Fibroblast of skin of back (primary cell): ENCODE measurements around the gene TMEM106A. TPM values are rescaled to one million over a fixed set of nuclear protein-coding genes. Genes with fewer than 3 reads are reported as not detected.
"Not testable (repeated sequence)": the region's sequence is repeated elsewhere in the genome, so short reads cannot be mapped to it uniquely, and the experiment has no call there.

Experiments
- DNase-seq: peaks from one replicate; pipeline ENCODE4 v3.0.0-alpha.2; 2013
- polyA plus RNA-seq, 2 experiments: library from polyadenylated mRNA; unstranded; fragments of 120-200 nt; gene quantifications; one replicate each; pipeline ENCODE4 v1.2.1, GENCODE V29; 2013; ENCODE audit not compliant: insufficient read length in 2 of 2

Gene TMEM106A, protein sequence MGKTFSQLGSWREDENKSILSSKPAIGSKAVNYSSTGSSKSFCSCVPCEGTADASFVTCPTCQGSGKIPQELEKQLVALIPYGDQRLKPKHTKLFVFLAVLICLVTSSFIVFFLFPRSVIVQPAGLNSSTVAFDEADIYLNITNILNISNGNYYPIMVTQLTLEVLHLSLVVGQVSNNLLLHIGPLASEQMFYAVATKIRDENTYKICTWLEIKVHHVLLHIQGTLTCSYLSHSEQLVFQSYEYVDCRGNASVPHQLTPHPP
- 5.3 TPM for polyA plus RNA-seq (2013, experiment 1 of 2; ENCODE audit: insufficient read length)
- 6.4 TPM for polyA plus RNA-seq (2013, experiment 2 of 2; ENCODE audit: insufficient read length)

DNA sequence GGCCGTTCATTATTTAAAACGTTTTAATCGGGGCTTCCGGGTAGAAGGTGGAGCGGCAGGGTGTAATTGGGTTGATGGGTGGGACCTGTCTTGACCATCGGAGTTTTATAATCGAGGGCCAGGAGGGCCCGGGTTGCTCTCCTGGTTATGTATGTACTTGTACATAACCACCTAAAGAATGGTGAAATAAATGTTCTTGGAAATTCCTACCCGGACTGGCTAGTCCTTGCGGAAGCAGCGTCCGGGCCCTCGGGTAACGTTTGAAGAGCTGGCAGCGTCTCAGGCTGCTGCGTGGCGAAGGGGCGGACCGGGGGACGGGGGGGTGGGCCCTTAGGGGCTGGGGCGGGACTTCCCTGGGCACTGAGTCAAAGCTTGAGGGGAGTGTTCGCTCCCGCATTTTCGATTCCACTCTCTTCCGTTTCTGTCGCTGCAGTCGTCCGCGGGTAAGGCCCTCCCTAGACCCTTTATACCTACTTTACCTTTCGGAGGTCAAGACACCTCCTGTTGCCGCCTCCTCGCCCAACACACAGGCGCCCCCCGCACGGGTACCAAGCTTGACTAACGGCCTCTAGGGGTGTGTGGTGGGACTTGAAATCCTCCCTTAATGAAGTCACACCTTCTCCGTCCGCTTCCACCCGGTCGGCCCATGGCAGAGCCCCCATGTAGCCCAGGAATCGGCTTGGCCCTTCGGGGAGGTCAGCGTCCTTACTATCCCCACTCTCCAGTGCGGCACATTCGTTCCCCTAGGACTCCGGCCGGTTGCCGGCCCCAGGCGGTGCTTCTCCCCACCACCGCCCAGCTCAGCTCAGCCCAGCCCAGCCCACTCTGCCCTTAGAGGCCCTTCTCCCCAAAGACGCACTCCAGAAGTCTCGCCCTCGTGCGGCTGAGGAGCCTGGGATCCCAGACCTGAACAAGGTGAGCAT, at the start of gene TMEM106A:
TMEM106A (plus strand) TSS at position 396 of the 923 bp plus-strand sequence. CDS start 1,167 bp downstream, outside the sequence.
- peak; percentile 87 for DNase-seq

DNA sequence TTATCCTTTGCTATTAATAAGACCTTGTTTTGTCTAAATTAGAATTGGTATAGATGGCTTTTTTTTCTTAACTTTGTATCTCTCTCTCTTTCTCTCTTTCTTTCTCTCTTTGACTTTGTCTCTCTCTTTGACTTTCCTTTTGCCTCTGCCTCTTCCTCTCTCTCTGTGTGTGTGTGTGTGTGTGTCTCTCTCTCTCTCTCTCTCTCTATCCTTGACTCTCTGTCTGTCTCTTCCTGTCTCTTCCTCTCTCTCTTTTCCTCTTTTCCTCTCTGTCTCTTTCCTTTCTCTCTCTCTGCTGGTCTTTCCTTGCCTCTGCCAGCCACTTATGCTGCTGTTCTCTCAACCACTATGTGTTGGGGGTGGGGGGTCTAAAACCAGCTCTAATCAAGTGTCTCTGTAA, 45.7 kb upstream of the TMEM106A start:
- DNase-seq: not testable (repeated sequence)

DNA sequence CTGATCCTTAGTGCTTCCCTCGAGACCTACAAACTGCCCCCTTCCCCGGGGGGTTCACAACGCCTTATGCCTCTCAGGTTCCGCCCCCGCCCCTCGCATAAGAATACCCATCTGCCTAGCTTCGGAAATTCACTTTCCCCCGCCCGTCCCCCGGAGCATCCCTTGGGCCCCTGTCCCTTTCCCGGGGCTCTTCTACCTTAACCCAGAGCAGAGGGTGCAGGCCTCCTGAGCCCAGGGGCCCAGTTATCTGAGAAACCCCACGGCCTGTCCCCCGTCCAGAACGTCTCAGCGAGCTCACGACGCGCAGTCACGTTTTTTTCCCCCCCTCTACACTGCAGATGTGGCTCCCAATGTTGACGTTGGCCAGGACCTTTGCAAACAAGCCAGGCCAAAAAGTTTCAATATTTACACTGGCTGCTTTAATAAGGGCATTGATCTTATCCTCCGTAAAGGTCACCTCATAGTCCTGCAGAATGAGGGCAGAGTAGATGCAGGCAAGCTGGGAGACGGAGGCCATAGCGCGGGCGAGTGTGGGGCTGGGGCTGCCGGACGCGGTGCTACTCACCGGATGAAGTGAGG, 42.0 kb upstream of the TMEM106A start:
- peak; percentile 11 for DNase-seq

DNA sequence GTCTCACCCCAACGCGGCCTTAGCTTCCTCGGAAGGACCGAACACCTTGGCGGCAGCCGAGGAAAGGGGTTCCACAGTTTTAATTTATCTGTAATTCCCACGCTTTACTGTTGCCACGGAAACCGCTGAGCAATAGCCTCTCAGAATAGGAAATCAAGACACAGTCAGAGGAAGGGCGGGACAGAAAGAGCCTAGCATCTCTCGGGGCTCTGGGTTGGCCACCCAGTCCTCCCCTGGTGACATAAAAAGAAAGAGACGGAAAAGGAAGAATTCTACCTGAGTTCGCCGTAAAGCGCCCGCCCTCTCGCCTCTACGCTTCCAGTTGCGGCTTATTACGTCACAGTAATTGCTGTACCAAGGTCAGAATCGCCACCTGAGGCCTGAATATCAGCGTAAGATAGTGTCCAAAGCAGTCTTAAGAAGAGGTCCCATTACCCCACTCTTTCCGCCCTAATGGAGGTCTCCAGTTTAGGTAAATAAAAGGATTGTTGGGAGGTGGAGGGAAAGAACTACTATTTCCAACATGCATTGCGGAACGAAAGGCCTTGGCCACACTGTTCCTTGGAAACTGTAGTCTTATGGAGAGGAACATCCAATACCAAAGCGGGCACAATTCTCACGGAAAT, 41.4 kb upstream of the TMEM106A start:
- peak; percentile 96 for DNase-seq

DNA sequence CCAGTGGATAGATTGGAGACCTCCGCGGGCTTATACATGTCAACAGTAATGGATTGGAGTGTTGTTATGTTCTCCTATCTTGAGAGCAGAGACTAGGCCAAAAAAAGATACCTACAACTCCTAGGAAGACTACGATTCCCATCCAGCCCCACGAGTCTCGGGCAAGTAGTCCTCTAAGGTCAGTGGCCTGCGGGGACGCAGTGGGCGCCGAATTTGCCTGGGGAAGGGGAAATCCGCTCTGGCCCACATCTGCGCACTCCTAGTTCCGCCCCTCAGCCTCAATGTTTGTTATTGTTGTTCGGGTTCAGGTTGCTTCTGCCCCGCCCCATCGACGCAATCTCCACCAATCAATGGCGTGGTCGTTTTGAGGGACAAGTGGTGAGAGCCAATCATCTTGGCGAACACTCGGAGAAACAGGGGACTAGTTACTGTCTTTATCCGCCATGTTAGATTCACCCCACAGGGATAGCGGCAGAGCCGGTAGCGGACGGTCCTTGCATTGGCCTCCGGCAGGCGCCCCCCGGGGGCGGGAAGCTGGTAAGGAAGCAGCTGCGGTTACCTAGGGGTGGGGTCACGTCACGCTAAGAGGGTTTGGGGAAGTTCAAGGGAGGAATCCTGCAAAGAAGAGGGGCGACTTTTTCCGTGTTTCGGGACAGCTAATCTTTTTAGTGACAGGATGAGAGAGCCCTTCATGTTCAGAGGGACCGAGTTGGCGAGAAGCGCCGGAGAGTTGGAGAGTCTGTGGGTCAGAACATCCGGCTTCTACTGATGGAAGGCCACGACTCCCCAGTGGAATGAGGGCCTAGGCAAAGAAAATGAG, 40.7 kb upstream of the TMEM106A start, which contains the start of gene NBR1:
NBR1 (plus strand) TSS at position 449 of the 820 bp plus-strand sequence. CDS start 4,586 bp downstream, outside the sequence.
- peak; percentile 97 for DNase-seq

DNA sequence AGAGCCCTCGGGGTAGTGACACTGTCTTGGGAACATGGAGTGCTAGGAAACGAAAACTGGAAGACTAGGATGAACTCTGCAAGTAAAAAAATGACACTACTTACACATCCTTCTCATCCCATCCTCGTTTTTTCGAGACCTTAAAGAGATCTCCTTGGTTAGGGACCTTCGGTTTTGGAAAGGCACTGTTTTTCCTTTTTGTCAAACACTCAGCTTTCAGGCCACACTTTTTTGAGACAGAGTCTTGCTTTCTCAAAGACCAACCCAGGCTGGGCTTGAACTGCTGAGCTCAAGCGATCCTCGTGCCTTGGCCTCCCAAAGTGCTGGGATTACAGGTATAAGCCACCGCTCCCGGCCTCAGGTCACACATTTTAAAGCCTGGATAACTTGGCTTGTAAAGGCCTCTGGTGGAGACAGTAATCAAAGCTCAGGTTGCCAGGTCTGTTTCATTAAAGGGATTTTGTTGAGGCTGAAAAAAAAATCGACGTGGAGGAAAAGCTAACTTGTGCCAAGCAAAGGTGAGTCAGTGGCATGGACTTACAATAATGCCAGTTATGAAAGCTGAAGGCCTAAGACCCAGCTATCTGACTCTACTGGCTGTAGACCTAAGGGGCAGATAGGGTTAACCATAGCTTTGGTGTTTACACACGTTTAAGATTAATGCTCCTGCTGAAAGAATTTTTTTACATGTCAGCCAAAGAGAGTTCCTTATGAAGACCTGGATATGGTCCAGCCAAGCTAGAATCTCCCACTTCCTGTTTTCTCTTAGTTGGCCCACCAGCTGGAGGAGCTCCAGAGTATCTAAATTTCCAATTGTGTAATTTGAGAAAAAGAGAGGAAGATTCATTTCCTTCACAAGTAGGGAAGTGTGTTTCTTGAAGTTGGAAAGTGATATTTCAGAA, 39.8 kb upstream of the TMEM106A start:
- peak; percentile 93 for DNase-seq

DNA sequence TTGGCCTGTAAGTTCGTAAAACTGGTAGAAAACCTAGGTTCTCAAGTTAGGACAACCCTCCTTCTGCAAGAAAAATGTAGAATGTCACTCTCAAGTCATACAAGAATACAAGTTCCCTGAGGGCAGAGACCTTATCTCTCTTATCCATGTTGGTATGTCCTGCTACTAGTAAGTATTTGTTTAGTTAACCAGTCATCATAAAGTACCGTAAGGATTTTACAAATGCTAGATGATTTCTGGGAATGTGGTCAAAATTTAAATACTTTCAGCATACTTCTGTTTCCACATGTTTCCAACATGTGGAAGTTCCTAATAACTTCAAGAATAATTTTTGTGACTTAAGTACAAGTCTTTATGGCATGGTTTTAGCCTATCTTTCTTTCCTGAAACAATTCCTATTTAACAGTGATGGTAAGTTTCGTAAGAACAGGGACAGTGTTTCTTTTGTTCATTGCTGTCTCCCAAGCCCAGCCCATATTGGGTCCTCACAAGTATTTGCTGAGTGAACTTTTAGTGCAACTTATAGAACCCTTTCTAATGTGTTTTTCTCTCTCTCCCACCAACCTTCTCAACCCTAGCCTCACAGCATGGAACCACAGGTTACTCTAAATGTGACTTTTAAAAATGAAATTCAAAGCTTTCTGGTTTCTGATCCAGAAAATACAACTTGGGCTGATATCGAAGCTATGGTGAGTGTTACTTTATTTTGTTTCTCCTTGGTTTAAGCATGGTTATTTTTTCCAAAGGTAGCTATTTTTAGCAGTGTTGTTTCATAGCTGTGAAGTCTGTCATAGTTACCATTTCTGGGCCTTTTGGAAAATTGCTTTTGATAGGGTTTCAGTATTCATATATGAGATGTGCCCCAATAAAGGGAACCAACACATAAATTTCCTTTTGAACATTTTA, 36.2 kb upstream of the TMEM106A start:
- peak; percentile 92 for DNase-seq

DNA sequence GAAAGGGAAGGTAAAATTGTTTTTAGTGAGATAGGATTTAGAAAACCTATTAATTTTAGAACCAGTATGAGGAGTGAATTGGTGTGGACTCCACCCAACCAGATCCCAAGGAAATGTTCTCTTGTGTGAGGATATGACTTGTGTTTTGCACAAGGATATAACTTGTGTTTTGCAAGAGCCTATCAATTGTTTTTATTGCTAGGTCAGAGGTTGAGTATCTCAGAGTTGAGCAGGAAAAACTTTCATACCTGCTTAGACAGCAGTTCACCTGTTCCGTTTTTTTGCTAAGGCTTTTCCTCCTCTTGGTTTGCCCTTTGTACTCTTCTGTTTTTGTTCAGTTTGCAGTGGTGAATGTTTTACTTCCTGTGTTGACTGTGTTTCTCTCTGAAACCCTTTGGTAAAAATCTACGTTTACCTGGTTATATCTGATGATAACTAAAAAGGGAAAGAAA, 35.5 kb upstream of the TMEM106A start:
- no peak for DNase-seq

DNA sequence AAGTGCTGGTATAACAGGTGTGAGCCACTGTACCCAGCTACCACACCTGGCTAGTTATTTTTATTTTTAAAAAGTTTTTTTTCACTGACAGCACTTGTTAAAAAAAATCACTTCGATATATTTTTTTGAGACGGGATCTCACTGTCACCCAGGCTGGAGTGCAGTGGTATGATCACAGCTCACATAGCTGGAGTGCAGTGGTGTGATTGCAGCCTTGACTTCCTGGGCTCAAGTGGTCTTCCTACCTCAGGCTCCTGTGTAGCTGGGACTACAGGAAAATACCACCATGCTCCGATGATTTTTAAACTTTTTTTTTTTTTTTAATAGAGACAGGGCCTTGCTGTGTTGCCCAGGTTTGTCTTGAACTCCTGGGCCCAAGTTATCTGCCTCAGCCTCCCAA, 27.8 kb upstream of the TMEM106A start:
- no peak for DNase-seq

DNA sequence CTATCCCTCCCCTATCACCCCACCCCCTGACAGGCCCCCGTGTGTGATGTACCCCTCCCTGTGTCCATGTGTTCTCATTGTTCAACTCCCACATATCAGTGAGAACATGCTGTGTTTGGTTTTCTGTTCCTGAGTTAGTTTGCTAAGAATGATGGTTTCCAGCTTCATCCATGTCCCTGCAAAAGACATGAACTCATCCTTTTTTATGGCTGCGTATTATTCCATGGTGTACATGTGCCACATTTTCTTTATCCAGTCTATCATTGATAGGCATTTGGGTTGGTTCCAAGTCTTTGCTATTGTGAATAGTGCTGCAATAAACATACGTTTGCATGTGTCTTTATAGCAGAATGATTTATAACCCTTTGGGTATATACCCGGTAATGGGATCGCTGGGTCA, 25.0 kb upstream of the TMEM106A start:
- DNase-seq: not testable (repeated sequence)

DNA sequence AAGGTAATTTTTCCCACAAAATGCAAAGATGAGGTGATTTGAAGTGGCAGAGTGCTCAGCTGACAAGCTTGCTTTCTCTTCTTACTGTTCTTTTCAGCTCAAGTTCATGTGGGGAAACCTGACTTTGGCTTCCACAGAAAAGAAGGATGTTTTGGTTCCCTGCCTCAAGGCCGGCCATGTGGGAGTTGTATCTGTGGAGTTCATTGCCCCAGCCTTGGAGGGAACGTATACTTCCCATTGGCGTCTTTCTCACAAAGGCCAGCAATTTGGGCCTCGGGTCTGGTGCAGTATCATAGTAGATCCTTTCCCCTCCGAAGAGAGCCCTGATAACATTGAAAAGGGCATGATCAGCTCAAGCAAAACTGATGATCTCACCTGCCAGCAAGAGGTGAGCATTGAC, 18.4 kb upstream of the TMEM106A start:
- DNase-seq: no peak

DNA sequence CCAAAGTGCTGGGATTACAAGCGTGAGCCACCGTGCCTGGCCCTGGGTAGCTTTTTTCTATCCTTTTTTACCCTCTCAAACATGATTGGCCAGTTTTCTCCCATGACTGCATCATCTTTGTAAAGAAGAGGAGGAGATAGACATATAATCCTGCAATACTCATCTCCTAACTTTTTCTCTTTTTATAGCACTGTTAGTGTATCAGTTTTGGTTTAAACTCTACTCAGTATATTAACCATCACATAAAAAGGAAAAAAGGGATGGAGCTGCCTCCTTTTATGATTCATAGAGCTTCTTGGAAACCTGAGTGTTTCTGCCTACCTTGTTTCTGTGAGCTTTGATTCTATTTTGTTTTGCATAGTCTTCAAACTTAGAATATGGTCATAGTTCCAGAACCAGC, 12.0 kb upstream of the TMEM106A start:
- no peak for DNase-seq

DNA sequence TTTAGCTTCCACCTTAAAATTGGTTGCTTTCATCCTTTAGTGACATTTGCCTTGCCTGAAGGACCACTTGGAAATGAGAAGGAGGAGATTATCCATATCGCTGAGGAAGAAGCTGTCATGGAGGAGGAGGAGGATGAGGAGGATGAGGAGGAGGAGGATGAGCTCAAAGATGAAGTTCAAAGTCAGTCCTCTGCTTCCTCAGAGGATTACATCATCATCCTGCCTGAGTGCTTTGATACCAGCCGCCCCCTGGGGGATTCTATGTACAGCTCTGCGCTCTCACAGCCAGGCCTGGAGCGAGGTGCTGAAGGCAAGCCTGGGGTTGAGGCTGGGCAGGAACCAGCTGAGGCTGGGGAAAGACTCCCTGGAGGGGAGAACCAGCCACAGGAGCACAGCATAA, 11.5 kb upstream of the TMEM106A start:
- DNase-seq: peak; percentile 8

DNA sequence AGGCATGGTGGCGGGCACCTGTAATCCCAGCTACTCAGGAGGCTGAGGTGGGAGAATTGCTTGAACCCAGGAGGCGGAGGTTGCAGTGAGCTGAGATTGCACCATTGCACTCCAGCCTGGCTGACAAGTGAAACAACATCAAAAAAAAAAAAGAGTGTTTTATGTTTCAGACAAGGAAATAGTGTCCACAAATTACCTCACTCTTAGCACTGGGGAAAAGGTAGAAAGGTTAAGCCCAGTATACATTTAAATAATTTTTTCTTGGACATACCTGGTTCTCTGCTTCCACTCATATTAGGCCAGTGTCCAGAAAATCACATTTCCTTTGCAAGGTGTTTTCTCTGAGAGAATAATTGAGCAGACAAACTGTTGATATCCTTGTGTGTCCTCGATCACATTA, 8.7 kb upstream of the TMEM106A start:
- DNase-seq: not testable (repeated sequence)

DNA sequence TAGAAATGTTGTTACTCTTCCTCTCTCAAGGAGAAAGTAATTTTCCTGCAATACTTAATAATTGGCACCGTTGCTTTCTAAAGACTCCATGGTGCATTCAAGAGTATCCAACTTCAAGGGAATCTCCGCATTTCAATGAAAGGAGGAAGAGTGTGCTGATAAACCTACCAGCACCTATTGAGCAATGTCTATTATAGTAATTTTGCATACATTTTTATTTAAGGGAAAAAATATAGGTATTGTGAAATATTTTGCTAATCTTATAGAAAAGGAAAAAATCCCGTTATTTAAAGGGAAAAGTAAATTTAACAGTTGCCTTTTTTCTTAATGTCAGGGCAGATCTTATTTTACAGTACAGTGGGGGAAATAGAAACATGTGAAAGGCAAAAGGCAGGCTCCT, 1.1 kb upstream of the TMEM106A start:
- DNase-seq: no peak

DNA sequence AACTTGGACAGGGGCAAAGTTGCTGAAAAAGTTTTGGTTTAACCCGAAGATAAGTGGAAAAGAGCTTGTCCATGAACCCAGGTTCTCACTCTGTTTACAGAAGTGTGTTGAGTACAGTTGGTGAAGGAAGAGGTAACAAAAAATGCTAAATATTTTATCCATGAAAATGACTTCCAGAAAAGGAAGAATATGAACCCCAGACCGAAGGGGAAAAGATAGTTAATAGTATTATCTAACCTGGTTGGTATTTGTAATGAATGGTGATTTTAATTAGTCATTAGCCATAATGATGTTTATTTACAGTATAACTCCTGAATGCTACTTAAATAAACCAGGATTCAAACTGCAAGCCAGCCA, 574 bp upstream of the TMEM106A start:
- DNase-seq: no peak

DNA sequence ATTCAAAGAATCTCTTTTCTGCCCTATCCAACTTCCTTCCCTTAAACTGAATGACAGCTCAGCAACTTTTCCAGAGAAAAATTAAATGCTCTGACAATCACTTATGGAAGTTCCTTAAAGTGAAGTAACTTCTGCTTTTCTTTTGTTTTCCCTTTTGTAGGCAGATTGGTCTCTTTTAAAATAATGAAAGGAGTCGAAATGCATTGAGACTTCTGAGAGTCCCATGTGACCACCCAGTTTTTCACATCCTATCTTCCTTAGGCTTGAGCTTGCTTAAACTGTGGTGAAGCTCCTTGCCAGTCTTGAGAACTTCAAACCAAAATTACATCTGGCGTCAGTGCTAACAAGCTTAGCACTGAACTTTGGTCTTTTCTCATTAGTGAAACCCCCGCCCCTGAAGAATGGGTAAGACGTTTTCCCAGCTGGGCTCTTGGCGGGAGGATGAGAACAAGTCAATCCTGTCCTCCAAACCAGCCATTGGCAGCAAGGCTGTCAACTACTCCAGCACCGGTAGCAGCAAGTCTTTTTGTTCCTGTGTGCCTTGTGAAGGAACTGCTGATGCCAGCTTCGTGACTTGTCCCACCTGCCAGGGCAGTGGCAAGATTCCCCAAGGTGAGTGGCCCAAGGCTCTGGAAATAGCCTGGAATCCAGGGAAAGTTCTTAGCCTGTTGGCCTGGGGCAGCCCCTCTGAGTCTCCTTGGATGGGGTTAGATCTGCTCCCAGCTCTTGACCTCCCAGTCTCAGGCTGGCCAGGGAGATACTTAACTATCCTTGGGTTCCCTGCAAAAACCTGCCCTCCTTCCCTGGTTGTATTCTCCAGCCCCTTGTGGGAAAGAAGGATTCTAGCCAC, 1.2 kb downstream of the TMEM106A start:
- DNase-seq: no peak

DNA sequence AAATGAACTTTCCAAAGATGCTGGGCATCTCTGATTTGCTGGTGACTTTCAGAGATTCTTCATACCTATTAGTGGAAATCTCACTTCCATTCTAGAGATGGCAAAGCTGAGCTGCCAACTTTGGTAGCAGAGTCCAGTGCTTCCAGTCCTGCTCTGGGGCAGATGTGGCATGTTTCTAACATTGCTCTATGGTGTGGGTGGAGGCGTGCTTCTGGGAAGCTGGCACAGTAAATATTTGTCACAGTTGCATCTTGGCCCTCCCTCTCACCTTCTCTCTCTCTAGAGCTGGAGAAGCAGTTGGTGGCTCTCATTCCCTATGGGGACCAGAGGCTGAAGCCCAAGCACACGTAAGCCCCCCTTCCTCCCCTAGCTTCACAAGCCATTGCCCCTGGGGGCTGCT, 1.9 kb downstream of the TMEM106A start:
- no peak for DNase-seq

DNA sequence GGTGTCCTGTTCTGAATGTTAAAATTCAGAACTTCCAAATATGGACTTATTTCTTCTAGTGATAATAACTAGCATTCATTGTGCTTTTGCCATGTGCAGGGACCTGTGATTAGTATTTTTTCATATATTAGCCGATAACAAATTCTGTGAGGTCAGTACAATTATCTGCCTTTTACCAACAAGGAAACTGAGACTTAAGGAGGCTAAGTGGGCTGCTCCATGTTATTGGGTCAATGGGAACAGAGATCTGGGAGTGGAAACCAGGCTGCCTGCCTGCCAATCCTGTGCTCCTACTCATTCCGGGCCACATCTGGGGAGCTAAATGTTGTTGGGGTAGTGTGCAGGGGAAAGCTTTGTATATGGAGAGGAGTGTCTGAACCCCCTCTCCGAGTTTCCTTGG, 3.7 kb downstream of the TMEM106A start:
- no peak for DNase-seq
